ENCODE measurements around the gene GABBR2. TPM values are rescaled to one million over a fixed set of nuclear protein-coding genes. Genes with fewer than 3 reads are reported as not detected.

GABBR2 gene
- total and polyA plus RNA-seq, 9 of the 15 experiments (the other 6 are each of a cell fraction or from before 2014, with no cell fraction given) = 0.15 to 1.9 (median 0.32) TPM

- WGBS (ENCODE audit: insufficient coverage, low coverage, missing lambda C conversion rate) = 18% methylated on average over 2 of the region's 2 CpGs
- Histone ChIP-seq H3K4me3 (no peak overlapping the region), H3K9me3 (replicated peaks; ENCODE audit: control insufficient read depth, insufficient read depth, low read depth, low read length) (no peaks in the 10 kb centered on the region), H3K4me1 (replicated peaks in 1 of 2; ENCODE audit: control insufficient read depth in 2 of 2, insufficient read depth in 2 of 2, low read length in 2 of 2) (peaks cover 1 to 5% of the 10 kb centered on the region in 2 experiments; a peak in 2 of 5 replicates), H3K79me2 (ENCODE audit: control insufficient read depth, insufficient read depth, low read length) (no peaks in the 10 kb centered on the region), H3K27ac (ENCODE audit: extremely low read depth, low read depth, low read length) (no peak overlapping the region; the same call in 2 of the 3 replicates), H2AFZ (ENCODE audit: low read depth, low read length) (no peak overlapping the region), H3K27me3 (ENCODE audit: control insufficient read depth in 2 of 2, insufficient read depth in 2 of 2, low read length in 2 of 2) (peaks cover 9 to 44% of the 10 kb centered on the region in 2 experiments), H3K9ac (ENCODE audit: insufficient read depth in 1 of 2, low read depth in 2 of 2, low read length in 2 of 2) (no peak overlapping the region), H3K36me3 (ENCODE audit: control insufficient read depth, insufficient read depth, low read length) (no peaks in the 10 kb centered on the region), H4K20me1 (replicated peaks; ENCODE audit: control insufficient read depth, insufficient read depth, low read length) (no peaks in the 10 kb centered on the region), H3K4me2 (ENCODE audit: insufficient read depth, low read length) (no peak overlapping the region), H3K9me1 (ENCODE audit: control insufficient read depth, insufficient read depth, low read length) (no peaks in the 10 kb centered on the region)
- in situ Hi-C loops (cut with MboI) = no loop called here
- CTCF ChIA-PET (ENCODE audit: low intra/inter-chr PET ratio) = no interaction called here
- FAIRE-seq = no peak
- POLR2A ChIA-PET = interaction anchor here (0.7 to 0.8 kb wide), 3 partner anchors 10 to 91 kb away, joined by 3 to 4 read pairs (median 3); no protein-coding TSS in a partner anchor
- intact Hi-C loops (cut with micrococcal nuclease) = no loop called here
- TF ChIP-seq ZNF24 (IDR thresholded peaks at IDR 0.05) (peak; percentile 89), ZNF75A (CRISPR knock-in tag; IDR thresholded peaks at IDR 0.05) (no peak)
- BruUV-seq (replicated peaks) = no TSS peak
- no peak for DNase-seq (ENCODE audit: extremely low read depth in 1 of 4, low spot score in 3 of 4)
- ATAC-seq = no peak
Measured at GRCh38 chr9:98611319-98611718, 97.4 kb downstream of the GABBR2 start.

- Histone ChIP-seq H3K9ac (ENCODE audit: insufficient read depth in 1 of 2, low read depth in 2 of 2, low read length in 2 of 2) (no peak overlapping the region), H3K79me2 (ENCODE audit: control insufficient read depth, insufficient read depth, low read length) (no peaks in the 10 kb centered on the region), H3K27ac (ENCODE audit: extremely low read depth, low read depth, low read length) (no peak overlapping the region; the same call in 2 of the 3 replicates), H3K9me1 (ENCODE audit: control insufficient read depth, insufficient read depth, low read length) (no peaks in the 10 kb centered on the region), H4K20me1 (replicated peaks; ENCODE audit: control insufficient read depth, insufficient read depth, low read length) (no peaks in the 10 kb centered on the region), H3K36me3 (ENCODE audit: control insufficient read depth, insufficient read depth, low read length) (no peaks in the 10 kb centered on the region), H2AFZ (ENCODE audit: low read depth, low read length) (no peak overlapping the region), H3K4me1 (replicated peaks in 1 of 2; ENCODE audit: control insufficient read depth in 2 of 2, insufficient read depth in 2 of 2, low read length in 2 of 2) (peaks cover 0 to under 1% of the 10 kb centered on the region in 2 experiments; a peak in 1 of 5 replicates), H3K27me3 (ENCODE audit: control insufficient read depth in 2 of 2, insufficient read depth in 2 of 2, low read length in 2 of 2) (peaks cover 9 to 44% of the 10 kb centered on the region in 2 experiments), H3K4me2 (ENCODE audit: insufficient read depth, low read length) (no peak overlapping the region), H3K9me3 (replicated peaks; ENCODE audit: control insufficient read depth, insufficient read depth, low read depth, low read length) (no peaks in the 10 kb centered on the region), H3K4me3 (no peak overlapping the region)
- DNase-seq (ENCODE audit: extremely low read depth in 1 of 4, low spot score in 3 of 4) = no peak
- ChIA-PET CTCF (ENCODE audit: low intra/inter-chr PET ratio) (no interaction called here), POLR2A (interaction anchor here (0.7 kb wide), 1 partner anchor 10 kb away, joined by 3 read pairs; no protein-coding TSS in a partner anchor)
- ATAC-seq = no peak
- 7% methylated on average over 5 of the region's 5 CpGs for WGBS (ENCODE audit: insufficient coverage, low coverage, missing lambda C conversion rate)
- no TSS peak for BruUV-seq (replicated peaks)
- FAIRE-seq = no peak
- in situ Hi-C loops (cut with MboI) = no loop called here
- intact Hi-C loops (cut with micrococcal nuclease) = no loop called here
- TF ChIP-seq ZNF253 (CRISPR knock-in tag; conservative IDR thresholded peaks at IDR 0.05) (no peak), ZFP36 (IDR thresholded peaks at IDR 0.05; ENCODE audit: low read depth, low read length, partially characterized antibody) (no peak), SNIP1 (IDR thresholded peaks at IDR 0.05; ENCODE audit: low read depth) (no peak), PYGO2 (tag; IDR thresholded peaks at IDR 0.05) (no peak), STAT5B (CRISPR knock-in tag; IDR thresholded peaks at IDR 0.05) (no peak), FOXP4 (CRISPR knock-in tag; IDR thresholded peaks at IDR 0.05; ENCODE audit: borderline replicate concordance) (no peak), BRCA1 (IDR thresholded peaks at IDR 0.05) (no peak), BRCA1 (CRISPR knock-in tag; IDR thresholded peaks at IDR 0.05) (no peak), HMGXB4 (CRISPR knock-in tag; IDR thresholded peaks at IDR 0.05) (no peak), CREBBP (IDR thresholded peaks at IDR 0.05; ENCODE audit: low read depth, low read length) (no peak), TCF7 (IDR thresholded peaks at IDR 0.05; ENCODE audit: borderline replicate concordance) (no peak)
Measured at GRCh38 chr9:98610711-98611110, 98.0 kb downstream of the GABBR2 start.

Measured in K562 (cell line).